GM19455 (cell line): ENCODE results near the gene LRPAP1.
A peak's percentile ranks its signal among the peaks of the same experiment; 100 is the strongest.

Source experiments
- ATAC-seq: cut with Tn5 transposase; IDR thresholded peaks from one replicate; pipeline ENCODE4 v1.9.1; 2021; ENCODE audit not compliant: unreplicated experiment

Gene LRPAP1

GRCh38 chr4:3486541-3487540 is 45.4 kb downstream of the LRPAP1 start:
- ATAC-seq, result no peak

GRCh38 chr4:3485886-3486540 is 46.2 kb downstream of the LRPAP1 start:
- no peak for ATAC-seq

GRCh38 chr4:3485011-3485791 is 47.0 kb downstream of the LRPAP1 start:
- no peak for ATAC-seq

DNA sequence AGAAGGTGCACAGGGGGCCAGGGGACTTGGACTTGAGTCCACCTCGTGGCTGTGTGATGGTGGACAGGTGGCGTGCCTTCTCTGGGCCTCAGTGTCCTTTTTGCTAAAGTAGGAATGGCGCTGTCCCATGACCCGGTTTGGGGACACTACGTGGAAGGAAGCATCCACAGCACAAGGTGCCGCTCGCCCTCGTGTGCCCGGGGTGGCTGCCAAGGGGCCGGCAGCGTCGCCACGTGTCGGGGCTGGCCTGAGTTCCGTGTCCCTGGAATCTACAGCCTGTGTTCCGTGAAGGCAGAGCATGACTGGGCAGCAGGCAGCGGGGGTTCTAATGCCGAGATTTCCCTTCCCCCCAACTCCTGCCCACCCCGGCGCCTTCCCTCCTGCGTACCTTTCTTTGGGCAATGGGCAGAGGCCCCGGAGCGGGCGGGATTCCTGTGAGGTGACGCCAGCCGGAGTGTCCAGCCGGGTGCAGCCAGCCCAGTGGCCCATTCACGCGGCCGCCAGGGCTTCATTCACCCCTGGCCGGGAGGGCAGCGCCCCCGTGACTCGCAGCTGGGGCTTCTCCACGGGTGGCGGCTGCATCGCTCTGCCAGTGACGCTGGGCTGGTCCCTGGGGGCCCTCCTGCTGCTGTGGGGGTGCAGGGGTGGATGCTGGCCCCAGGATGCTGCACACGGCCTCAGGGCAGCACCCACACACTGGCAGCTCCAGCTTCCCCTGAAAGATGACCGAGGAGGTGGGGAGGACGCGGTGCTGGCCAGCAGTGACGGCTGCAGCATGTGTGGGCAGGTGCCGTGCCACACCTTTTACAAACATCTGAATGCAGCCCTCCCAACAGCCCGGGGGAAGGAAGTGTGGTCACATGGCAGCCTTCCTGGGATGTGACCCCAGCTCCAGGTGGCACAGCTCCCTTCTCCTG is 47.9 kb downstream of the LRPAP1 start:
- no peak for ATAC-seq

DNA sequence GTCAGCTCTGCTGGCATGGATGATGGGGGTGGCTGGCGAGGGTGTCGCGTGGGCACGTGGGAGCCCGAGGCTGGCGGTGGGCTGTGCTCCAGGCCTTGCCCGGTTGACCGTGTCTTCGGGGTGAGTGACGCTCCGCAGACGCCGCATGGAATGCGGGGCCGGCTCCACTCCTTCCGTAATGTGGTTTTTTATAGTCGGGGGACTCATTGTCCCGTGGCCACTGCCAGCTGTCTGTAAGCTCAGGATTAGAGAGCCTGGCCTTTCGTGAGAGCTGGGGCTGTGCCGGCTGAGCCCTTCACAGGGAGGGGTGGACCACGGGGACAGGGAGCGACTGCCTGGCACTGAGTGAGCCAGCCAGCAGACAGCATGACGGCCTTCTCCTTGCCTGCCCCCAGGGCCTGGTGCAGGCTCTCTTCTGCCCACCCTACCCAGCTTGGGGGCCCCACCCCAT is 48.7 kb downstream of the LRPAP1 start:
- no peak for ATAC-seq

DNA sequence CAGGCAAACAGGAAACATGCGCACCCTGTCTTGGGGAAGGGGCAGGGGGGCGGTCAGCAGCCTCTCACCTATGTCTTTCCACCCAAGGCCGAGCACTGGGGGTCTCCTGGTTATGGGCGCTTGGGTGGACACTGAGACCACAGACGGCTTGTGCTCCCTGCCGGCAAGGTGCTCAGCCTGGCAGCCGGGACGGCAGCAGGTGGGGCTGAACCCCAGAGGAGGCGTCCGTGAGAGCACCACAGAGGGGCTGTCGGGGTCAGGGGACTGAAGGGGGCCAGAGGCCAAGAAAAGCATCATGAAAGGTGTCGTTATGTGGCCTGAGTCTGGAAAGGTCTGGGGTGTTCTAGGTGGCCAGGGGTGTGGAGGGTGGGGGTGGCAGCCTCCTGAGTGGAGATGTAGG is 49.5 kb downstream of the LRPAP1 start:
- ATAC-seq, result no peak

DNA sequence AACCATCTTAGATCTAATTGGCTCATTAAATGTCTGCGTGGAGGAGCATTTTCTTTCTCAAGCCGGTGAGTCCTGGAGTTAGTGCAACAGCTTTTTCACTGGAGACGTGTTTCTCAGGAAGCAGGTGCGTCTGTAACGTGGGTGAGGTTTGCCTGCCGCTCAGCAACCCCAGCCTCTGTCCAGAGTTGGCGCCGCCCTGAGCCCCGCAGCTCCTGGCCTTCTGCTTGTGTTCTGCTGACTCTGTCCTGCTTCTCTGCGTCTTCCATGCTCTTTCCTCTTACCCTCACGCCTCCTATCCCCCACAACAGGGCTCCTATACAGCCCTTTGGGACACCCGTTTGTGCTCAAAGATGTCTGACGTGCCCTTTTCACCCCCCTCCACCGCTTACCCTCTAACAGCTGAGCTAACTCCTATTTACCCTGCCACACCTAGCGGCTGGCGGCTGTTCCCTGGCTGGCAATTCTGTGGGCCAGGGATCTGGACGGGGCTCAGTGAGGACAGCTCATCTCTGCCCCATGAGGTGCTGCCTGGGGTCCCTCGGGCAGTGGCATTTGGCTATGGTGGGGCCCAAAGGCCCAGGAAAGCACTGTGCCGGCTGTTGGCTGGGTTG is 50.3 kb downstream of the LRPAP1 start:
- ATAC-seq, result no peak

GRCh38 chr4:3481113-3481531 is 51.1 kb downstream of the LRPAP1 start:
- ATAC-seq, result no peak

DNA sequence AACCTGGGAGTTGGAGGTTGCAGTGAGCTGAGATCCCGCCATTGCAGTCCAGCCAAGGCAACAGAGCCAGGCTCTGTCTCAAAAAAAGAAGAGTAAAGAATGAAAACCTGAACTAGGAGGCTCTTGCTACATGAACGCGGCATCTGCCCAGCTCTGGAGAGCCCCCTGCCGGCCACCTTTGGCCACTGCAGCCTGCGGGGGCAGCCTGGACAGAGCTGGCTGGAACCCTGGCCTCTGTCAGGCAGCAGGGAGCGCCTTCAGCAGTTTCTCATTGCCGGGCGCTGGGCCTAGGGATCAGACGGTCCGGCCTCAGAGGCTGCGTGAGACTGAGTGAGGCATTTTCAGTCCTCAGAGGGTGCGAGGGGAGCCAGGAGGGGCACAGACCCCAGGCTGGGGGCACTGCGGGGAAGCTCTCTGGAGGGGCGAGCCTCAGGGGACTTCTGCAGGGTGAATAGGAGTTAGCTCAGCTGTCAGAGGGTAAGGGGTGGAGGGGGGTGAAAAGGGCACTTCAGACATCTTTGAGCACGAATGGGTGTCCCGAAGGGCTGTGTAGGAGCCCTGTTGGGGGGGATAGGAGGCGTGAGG is 51.6 kb downstream of the LRPAP1 start:
- peak; percentile 64 for ATAC-seq

DNA sequence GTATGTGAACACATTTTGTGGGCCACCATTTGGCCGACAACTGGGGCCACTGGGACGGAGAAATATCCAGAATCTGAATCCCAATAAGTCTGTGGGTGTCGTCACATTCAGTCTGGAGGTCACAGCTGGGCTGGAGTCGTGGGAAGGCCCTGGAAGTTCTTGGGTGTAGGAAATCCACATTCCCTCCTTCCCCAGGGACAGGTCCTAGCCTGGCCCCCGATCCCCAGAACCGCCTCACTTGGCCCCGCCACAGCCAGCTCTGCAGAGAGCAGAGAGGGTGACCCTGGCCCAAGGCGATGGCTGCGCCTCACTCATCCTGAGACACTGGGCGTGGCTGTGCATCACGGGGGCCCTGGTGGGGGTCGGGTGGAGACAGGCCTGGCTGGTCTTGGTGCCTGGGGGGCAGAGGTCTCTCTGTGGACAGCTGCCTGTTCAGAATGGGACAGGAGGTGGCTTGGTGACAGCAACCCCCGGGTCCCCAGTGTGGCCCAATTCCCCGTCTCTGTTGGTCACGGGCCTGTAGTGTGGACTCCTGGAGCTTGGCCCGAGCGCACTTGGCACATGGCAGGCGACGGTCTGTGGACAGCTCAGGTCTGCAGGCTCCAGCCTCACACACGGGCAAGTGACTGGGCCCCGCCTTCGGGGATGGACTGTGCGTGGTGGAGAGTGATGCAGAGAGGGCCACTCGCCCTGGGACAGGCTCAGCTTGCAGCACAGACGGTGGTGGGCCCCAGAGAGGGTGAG is 52.7 kb downstream of the LRPAP1 start:
- no peak for ATAC-seq

DNA sequence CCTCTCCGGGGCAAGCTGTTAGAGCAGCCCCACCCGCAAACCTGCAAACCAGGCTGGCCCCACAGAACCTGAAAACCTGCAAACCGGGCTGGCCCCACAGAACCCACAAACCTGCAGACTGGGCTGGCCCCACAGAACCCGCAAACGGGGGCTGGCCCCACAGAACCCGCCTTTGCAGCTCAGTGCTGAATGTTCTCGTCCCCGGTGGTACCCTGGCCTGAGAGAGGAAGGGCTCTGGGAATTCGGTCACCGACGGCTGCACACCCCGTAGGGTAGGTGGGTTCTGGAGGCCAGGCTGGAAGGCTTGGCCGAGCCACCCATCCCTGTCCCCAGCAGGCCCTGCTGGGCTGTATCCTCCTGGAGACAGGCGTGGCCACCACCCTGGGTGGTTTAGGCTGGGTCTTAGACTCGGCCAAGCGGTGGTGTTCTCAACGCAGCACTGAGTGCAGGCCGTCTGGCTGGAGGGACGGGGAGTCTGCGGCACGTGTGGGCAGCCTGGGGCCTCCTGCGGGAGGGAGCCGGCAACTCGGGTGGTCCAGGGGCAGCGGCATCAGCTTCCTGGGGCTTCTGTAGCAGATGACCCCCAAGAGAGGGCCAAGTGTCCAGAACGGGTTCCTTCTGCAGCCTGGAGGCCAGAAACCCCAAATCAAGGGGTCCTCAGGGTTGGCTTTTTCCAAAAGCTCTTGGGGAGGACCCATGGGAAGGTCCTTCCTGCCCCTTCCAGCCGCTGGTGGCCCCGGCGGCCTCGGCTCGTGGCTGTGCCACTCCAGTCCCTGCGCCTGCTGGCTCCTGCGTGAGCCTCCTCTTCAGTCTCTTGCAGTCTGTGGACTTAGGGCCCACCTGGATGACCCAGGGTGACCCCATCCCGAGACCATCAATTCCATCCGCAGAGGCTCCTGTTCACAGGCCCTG is 53.5 kb downstream of the LRPAP1 start:
- no peak for ATAC-seq

GRCh38 chr4:3477750-3478430 is 54.3 kb downstream of the LRPAP1 start:
- ATAC-seq, result no peak

DNA sequence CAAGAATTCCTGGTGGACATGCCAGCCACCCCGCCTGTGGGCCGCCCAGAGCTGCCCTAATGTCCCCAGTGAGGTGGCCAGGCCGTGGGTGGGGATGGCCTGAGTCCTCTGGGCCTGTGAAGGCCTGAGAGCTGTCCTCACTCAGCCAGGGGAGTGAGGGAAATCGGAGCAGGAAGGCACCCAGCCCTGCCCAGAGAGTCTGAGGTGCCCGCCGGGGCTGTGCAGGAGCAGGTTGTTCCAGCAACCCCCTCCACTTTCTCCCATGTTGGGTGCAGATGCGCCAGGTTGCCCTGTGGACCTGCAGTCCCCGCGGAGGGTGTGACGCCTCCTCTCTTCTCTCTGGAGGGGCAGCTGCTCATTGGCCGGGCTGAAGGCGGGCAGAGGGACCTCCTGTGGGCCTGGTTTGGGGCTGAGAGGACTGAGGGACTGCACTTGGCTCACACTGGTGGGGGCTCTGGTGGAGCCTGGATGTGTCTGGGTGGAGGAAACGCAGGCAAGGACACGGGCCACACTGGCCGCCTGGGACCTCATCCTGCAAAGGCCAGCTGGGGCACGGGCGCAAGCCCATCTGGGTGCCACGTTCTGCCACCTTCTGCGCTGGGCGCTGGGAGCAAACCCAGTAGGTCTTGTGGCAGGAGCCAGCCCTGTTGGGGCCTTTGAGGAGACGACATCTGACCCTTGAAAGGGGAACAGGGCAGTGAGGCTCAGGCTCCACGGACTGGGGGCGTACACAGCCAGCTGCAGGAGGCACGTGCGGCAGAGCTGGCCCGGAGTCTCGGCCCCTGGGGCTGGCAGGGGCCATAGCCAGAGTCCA is 55.1 kb downstream of the LRPAP1 start:
- ATAC-seq, result no peak

GRCh38 chr4:3476341-3476747 is 55.9 kb downstream of the LRPAP1 start:
- no peak for ATAC-seq

DNA sequence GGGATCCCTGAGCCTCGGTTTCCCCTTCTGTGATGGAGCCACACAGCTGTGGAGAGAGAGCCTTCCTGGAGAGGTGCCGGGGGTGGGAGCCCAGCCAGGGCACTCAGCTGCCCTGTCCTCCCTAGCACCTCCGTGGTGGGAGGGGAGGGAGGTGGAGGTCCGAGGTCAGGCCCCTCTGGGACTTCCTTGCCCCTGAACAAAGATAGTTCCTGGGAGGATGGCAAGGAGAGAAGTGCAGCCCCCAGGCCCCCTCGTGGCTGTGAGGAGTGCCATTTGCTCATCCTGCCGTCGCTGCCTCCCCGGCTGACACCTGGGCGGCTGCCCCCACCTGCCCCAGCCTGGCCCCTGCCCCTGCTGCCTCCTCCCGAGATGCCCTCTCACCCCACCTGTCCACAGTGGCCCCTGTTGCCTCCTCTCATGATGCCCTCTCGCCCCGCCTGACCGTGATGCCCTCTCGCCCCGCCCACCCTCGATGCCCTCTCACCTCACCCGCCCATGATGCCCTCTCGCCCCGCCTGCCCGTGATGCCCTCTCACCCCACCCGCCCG is 56.4 kb downstream of the LRPAP1 start:
- no peak for ATAC-seq
